Panc1 (cell line): ENCODE results near the gene SEC22C. TPM values are rescaled to one million over a fixed set of nuclear protein-coding genes. Genes with fewer than 3 reads are reported as not detected.

Experiments used
- ATAC-seq: fragments of 200-7000 bp; cut with Tn5 transposase; 2 replicates; pipeline ENCODE4 v1.9.1; 2020; ENCODE audit warnings: mild to moderate bottlenecking, moderate library complexity
- BruUV-seq: library from RNA; stranded (reverse); fragments of 400-500 nt; replicated peaks from 2 replicates; lab custom pipeline; 2021; lab: Mats Ljungman, UMichigan
- CTCF ChIA-PET: fragments of 300-600 bp; sonication (Branson Sonifier 250); formaldehyde crosslinking; loops from one replicate; lab custom pipeline; 2022; ENCODE audit warnings: antibody characterized with exemption; lab: Charles Lee
- POLR2A ChIA-PET: fragments of 300-600 bp; sonication (Branson Sonifier 250); formaldehyde crosslinking; loops from one replicate; lab custom pipeline; 2022; ENCODE audit warnings: antibody characterized with exemption; lab: Charles Lee
- DNase-seq: peaks from one replicate; pipeline ENCODE4 v3.0.0-alpha.2; 2010; ENCODE audit warnings: low read depth, low spot score
- H3K27ac ChIP-seq: 2 replicates; pipeline ENCODE4 v1.5.1; 2011; ENCODE audit warnings: mild to moderate bottlenecking, low read length, inconsistent platforms
- H3K27me3 ChIP-seq: fragments of 200-500 bp; sonication (Bioruptor generic); 2 replicates; pipeline ENCODE4 v1.6.0; 2014; ENCODE audit warnings: low read length, inconsistent platforms; ENCODE audit not compliant: control insufficient read depth, insufficient read depth
- H3K36me3 ChIP-seq: fragments of 200-500 bp; sonication (Bioruptor generic); 2 replicates; pipeline ENCODE4 v1.5.1; 2014; ENCODE audit warnings: inconsistent platforms, mild to moderate bottlenecking, low read length, moderate library complexity; ENCODE audit not compliant: control insufficient read depth, insufficient read depth
- H3K4me1 ChIP-seq: 2 replicates; pipeline ENCODE4 v1.5.1; 2011; ENCODE audit warnings: inconsistent platforms, mild to moderate bottlenecking, low read length, moderate library complexity; ENCODE audit not compliant: control insufficient read depth, insufficient read depth
- H3K4me3 ChIP-seq, 2 experiments: 2 replicates each; pipeline ENCODE4 v1.5.1; 2011 to 2012; ENCODE audit warnings: low read depth in 2 of 2, low read length in 2 of 2, mild to moderate bottlenecking in 2 of 2, inconsistent platforms in 1 of 2, moderate library complexity in 1 of 2
- H3K9me3 ChIP-seq: fragments of 200-500 bp; sonication (Bioruptor generic); 2 replicates; pipeline ENCODE4 v1.5.1; 2014; ENCODE audit warnings: low read depth, mild to moderate bottlenecking, inconsistent platforms, low read length, moderate library complexity; ENCODE audit not compliant: control insufficient read depth, insufficient read depth
- CTCF ChIP-seq: fragments of 450-650 bp; IDR thresholded peaks from 2 replicates; pipeline ENCODE4 v1.5.1; 2017; ENCODE audit warnings: mild to moderate bottlenecking
- POLR2AphosphoS5 ChIP-seq: IDR thresholded peaks from 2 replicates; pipeline ENCODE4 v1.6.1; 2012; ENCODE audit warnings: mild to moderate bottlenecking, low read depth, low read length, moderate library complexity
- SIN3A ChIP-seq: IDR thresholded peaks from 2 replicates; pipeline ENCODE4 v1.6.1; 2012; ENCODE audit warnings: low read depth, mild to moderate bottlenecking, low read length, moderate library complexity, borderline replicate concordance; ENCODE audit not compliant: insufficient read depth
- TCF7L2 ChIP-seq: IDR thresholded peaks from 2 replicates; pipeline ENCODE4 v1.6.1; 2011; ENCODE audit warnings: mild to moderate bottlenecking, low read depth, low read length, inconsistent platforms
- in situ Hi-C: cut with HindIII; loops from 2 replicates; pipeline ENCODE4 v1.10.0; 2016; ENCODE audit warnings: low sequenced_read_pairs, low pct_unique_long_range_greater_than_20kb
- intact Hi-C: fragments of 100-400 bp; cut with micrococcal nuclease; formaldehyde crosslinking; loops from one replicate; pipeline ENCODE4 v1.10.0; 2022; ENCODE audit not compliant: unreplicated experiment
- total RNA-seq: library from RNA; stranded (reverse); gene quantifications from one replicate; pipeline ENCODE4 v1.2.1, GENCODE V29; 2021; ENCODE audit not compliant: unreplicated experiment
- TF ChIP-seq, protein P1 (sequence below), 2 experiments: IDR thresholded peaks; 2 replicates each; pipeline ENCODE4 v1.6.1; 2011 to 2012; ENCODE audit warnings: low read depth in 2 of 2, control low read depth in 1 of 2, low read length in 1 of 2, mild to moderate bottlenecking in 1 of 2, moderate library complexity in 1 of 2; ENCODE audit not compliant: insufficient read depth in 1 of 2

Gene SEC22C
- total RNA-seq, 1 experiment from 2014 or later, result 45.9 TPM

DNA sequence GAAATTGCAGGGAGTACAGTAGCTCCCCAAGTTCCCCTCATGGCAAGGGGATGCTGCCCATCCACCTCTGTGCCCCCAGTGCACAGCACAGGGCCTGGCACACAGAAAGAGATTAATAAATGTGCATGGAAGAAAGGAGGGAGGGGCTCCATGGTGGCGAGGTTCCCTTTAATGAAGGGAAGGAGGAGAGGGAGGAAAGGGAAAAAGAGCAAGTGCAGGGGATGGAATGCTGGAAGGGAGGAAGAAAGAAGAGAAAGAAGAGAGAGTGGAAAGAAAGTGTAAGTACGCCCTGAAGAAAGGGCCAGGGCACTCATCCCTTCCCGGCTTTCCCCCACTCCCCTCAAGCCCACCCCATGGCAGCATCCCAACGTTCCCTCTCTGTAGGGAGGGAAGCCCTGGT is 80.9 kb downstream of the SEC22C start:
- DNase-seq, result no peak
- ChIA-PET CTCF (no interaction called here), POLR2A (no interaction called here)
- H3K27ac ChIP-seq, result no peak overlapping the region
- no peaks in the 10 kb centered on the region; the same call in 1 of the 2 replicates for H3K27me3 ChIP-seq
- no peaks in the 10 kb centered on the region for H3K4me1 ChIP-seq
- ATAC-seq, result no peak
- TF ChIP-seq SIN3A, result no peak
- no peak for TF ChIP-seq CTCF
- TF ChIP-seq, protein P1, sequence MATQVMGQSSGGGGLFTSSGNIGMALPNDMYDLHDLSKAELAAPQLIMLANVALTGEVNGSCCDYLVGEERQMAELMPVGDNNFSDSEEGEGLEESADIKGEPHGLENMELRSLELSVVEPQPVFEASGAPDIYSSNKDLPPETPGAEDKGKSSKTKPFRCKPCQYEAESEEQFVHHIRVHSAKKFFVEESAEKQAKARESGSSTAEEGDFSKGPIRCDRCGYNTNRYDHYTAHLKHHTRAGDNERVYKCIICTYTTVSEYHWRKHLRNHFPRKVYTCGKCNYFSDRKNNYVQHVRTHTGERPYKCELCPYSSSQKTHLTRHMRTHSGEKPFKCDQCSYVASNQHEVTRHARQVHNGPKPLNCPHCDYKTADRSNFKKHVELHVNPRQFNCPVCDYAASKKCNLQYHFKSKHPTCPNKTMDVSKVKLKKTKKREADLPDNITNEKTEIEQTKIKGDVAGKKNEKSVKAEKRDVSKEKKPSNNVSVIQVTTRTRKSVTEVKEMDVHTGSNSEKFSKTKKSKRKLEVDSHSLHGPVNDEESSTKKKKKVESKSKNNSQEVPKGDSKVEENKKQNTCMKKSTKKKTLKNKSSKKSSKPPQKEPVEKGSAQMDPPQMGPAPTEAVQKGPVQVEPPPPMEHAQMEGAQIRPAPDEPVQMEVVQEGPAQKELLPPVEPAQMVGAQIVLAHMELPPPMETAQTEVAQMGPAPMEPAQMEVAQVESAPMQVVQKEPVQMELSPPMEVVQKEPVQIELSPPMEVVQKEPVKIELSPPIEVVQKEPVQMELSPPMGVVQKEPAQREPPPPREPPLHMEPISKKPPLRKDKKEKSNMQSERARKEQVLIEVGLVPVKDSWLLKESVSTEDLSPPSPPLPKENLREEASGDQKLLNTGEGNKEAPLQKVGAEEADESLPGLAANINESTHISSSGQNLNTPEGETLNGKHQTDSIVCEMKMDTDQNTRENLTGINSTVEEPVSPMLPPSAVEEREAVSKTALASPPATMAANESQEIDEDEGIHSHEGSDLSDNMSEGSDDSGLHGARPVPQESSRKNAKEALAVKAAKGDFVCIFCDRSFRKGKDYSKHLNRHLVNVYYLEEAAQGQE (IDR thresholded peaks at IDR 0.05; ENCODE audit: insufficient read depth in 1 of 2, low read depth in 2 of 2, low read length in 1 of 2), result no peak
- TF ChIP-seq POLR2AphosphoS5, result no peak
- TF ChIP-seq TCF7L2, result no peak
- H3K4me3 ChIP-seq, result no peak overlapping the region
- BruUV-seq, result no TSS peak
- no peaks in the 10 kb centered on the region for H3K9me3 ChIP-seq
- intact Hi-C loops, result no loop called here
- H3K36me3 ChIP-seq, result no peaks in the 10 kb centered on the region
- in situ Hi-C loops, result no loop called here

- Histone ChIP-seq H3K27ac (no peak overlapping the region), H3K4me3 (no peak overlapping the region), H3K27me3 (no peaks in the 10 kb centered on the region; the same call in 1 of the 2 replicates), H3K9me3 (no peaks in the 10 kb centered on the region), H3K36me3 (no peaks in the 10 kb centered on the region), H3K4me1 (no peaks in the 10 kb centered on the region)
- intact Hi-C loops (no loop called here), in situ Hi-C loops (no loop called here)
- ChIA-PET CTCF (no interaction called here), POLR2A (no interaction called here)
- ATAC-seq, result no peak
- no TSS peak for BruUV-seq
- no peak for TF ChIP-seq TCF7L2
- TF ChIP-seq CTCF, result no peak
- no peak for TF ChIP-seq POLR2AphosphoS5
- no peak for TF ChIP-seq SIN3A
- TF ChIP-seq, protein P1 (IDR thresholded peaks at IDR 0.05; ENCODE audit: insufficient read depth in 1 of 2, low read depth in 2 of 2, low read length in 1 of 2), result no peak
- DNase-seq, result no peak
Measured at GRCh38 chr3:42500091-42500490, 81.7 kb downstream of the SEC22C start.
